Activated T-helper 17 cell treated with anti-CD3 and anti-CD28 coated beads, Interleukin-2, amount 50 U/mL, for 72 hours (primary cell): ENCODE data around the gene CRY2. TPM values are rescaled to one million over a fixed set of nuclear protein-coding genes. Genes with fewer than 3 reads are reported as not detected.
A peak's percentile ranks its signal among the peaks of the same experiment; 100 is the strongest.
"Not testable (repeated sequence)": the region's sequence is repeated elsewhere in the genome, so short reads cannot be mapped to it uniquely, and the experiment has no call there.

ENCODE experiments used
- ATAC-seq: fragments of 150-1000 bp; cut with Tn5 transposase; replicated peaks from 2 replicates; pipeline ENCODE4 v1.10.0; 2021; ENCODE audit warnings: mild to moderate bottlenecking, moderate library complexity
- H3K27ac Mint-ChIP-seq: one replicate; pipeline ENCODE4 v1.8.0; 2022; ENCODE audit warnings: mixed read lengths
- H3K27me3 Mint-ChIP-seq: one replicate; pipeline ENCODE4 v1.8.0; 2022; ENCODE audit warnings: mixed read lengths
- H3K36me3 Mint-ChIP-seq: one replicate; pipeline ENCODE4 v1.8.0; 2022; ENCODE audit warnings: low read depth, mild to moderate bottlenecking, mixed read lengths
- H3K4me1 Mint-ChIP-seq: one replicate; pipeline ENCODE4 v1.8.0; 2022; ENCODE audit warnings: mixed read lengths
- H3K4me3 Mint-ChIP-seq: one replicate; pipeline ENCODE4 v1.8.0; 2022; ENCODE audit warnings: mild to moderate bottlenecking, mixed read lengths
- H3K9me3 Mint-ChIP-seq: one replicate; pipeline ENCODE4 v1.8.0; 2022; ENCODE audit warnings: mixed read lengths
- total RNA-seq, 2 donors: library from RNA; stranded (reverse); gene quantifications; one replicate each; pipeline ENCODE4 v1.2.3, GENCODE V29; 2022

CRY2 gene
- total RNA-seq, 2 donors from 2014 or later: 12.3 to 25.4 TPM

DNA sequence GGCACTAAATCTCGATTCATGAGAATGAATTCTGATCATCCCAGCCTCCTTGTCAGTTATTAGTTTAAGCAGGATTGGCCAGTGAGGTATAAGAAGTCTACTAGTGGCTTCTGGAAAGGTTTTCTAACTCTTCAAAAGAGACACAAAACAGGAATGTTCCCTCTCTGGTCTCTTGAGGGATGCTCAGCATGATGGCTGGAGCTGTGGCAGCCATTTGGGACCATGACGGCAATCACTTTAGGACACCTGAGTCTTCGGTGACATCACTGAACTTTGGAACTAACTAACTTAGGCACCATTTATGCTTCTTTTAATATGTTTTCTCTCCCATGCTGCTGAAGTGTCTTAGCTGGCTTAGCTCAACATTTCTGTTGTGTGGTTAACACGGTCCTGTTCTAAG lies 20.2 kb upstream of the CRY2 start:
- Mint-ChIP-seq H3K4me1 (no peaks in the 10 kb centered on the region), H3K4me3 (no peak overlapping the region), H3K27me3 (no peaks in the 10 kb centered on the region), H3K27ac (no peak overlapping the region), H3K36me3 (no peaks in the 10 kb centered on the region), H3K9me3 (no peaks in the 10 kb centered on the region)
- ATAC-seq: no peak

DNA sequence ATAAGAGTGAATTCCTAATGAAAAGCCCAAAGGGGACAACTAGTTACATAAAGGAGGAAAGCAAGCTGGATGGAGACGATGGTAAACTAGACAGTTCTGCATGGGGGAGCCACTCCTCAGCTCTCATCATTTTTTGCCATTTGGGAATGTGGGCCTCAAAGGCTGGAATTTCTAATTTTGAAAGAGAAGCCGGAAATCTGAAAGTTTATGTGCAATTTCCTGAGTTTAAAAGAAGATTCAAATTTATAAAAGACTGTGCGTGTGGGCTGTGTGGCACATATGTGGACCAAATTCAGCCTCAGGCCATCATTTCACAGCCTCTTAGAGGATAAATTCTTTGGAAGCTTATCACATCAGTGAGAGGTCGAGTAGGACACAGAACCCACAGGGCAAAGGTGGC lies 18.3 kb upstream of the CRY2 start:
- Mint-ChIP-seq H3K36me3 (no peaks in the 10 kb centered on the region), H3K4me1 (peaks cover 5% of the 10 kb centered on the region), H3K27ac (no peak overlapping the region), H3K4me3 (no peak overlapping the region), H3K9me3 (no peaks in the 10 kb centered on the region), H3K27me3 (no peaks in the 10 kb centered on the region)
- no peak for ATAC-seq

DNA sequence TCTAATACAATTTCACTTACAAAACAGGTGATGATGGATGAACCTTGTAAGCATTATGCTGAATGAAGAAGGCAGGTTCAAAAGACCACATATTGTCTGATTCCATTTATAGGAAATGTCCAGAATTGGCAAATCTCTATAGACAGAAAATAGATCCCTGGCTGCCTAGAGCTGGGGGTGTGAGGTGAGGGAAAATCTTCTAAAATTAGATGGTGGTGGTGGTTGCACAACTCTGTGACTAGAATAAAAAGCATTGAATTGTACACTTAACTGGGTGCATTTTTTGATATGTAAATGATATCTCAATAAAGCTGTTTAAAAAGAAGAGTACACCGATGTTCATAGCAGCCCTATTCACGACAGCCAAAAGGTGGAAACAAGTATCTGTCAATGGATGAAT lies 16.7 kb upstream of the CRY2 start:
- Mint-ChIP-seq H3K27me3 (no peaks in the 10 kb centered on the region), H3K4me1 (peaks cover 11% of the 10 kb centered on the region), H3K27ac (no peak overlapping the region), H3K4me3 (no peak overlapping the region), H3K36me3 (no peaks in the 10 kb centered on the region), H3K9me3 (no peaks in the 10 kb centered on the region)
- no peak for ATAC-seq

DNA sequence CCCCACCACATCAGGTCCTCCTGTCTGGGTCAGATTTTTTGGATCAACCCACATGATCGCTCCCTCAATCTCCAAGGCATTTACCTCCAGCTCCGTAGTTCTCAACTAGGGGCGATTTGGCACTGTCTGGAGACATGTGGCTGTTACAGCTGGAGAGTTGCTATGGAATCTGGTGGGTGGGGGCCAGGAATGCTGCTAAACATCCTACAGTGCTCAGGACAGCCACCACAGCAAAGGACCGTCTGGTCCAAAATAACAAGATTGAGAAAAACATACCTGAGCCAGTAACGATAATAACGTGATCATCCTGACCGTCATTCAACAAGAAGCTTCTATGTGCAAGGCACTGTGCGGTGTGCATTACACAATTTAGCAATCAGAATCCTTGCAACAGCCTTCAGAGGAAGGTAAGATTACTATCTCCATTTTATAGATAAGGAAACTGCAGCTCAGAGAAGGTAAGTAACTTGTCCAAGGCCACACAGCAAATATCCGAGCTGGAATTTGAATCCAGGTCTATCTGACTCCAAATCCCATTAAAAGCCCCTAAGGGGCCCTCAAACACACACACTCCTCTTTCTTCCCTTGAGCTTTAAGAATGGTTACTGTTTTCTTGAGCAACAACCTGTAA lies 14.3 kb upstream of the CRY2 start:
- no peaks in the 10 kb centered on the region for H3K27me3 Mint-ChIP-seq
- H3K9me3 Mint-ChIP-seq: no peaks in the 10 kb centered on the region
- no peak overlapping the region for H3K27ac Mint-ChIP-seq
- no peak for ATAC-seq
- H3K4me1 Mint-ChIP-seq: peaks cover 11% of the 10 kb centered on the region
- H3K36me3 Mint-ChIP-seq: no peaks in the 10 kb centered on the region
- H3K4me3 Mint-ChIP-seq: no peak overlapping the region

DNA sequence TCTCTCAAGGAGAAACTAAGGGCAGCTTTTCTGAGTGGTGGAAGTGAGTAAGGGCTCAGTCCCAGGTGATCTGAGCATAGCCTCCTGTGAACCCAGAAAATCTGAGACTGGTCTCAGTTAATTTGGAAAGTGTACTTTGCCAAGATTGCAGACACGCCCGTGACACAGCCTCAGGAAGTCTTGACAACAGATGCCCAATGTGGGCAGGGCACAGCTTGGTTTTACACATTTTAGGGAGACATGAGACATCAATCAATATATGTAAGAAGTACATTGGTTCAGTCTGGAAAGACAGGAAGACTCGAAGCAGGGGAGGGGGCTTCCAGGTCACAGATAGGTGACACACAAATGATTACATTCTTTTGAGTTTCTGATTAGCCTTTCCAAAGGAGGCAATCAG lies 13.5 kb upstream of the CRY2 start:
- H3K27me3 Mint-ChIP-seq: no peaks in the 10 kb centered on the region
- ATAC-seq: peak; percentile 18
- no peaks in the 10 kb centered on the region for H3K36me3 Mint-ChIP-seq
- no peaks in the 10 kb centered on the region for H3K9me3 Mint-ChIP-seq
- peak overlapping the region; percentile 42 for H3K4me3 Mint-ChIP-seq
- peaks cover 11% of the 10 kb centered on the region for H3K4me1 Mint-ChIP-seq
- H3K27ac Mint-ChIP-seq: peak overlapping the region; percentile 28

DNA sequence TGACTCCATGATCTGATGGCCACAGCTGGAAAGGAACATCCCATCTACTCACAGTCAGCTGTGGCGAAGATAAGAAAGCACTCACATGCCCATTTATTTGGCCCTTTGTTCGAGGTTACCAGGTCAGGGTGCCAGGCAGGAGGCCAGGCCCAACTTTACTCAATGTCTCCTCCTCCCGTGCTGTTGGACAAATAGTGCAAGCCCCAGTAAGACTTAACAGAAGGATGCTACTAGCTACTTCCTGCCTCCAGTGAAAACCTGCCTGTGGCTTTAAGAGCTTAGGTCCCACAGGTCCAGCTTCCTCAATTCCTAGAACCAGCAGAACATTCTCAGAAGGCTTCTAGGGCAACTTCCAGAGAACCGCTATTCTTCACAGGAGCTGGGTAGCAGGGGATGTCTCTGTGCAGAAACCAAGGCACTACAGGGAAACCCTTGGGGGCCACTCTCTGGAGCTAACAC lies 12.9 kb upstream of the CRY2 start:
- peak overlapping the region; percentile 28 for H3K27ac Mint-ChIP-seq
- H3K36me3 Mint-ChIP-seq: no peaks in the 10 kb centered on the region
- no peaks in the 10 kb centered on the region for H3K9me3 Mint-ChIP-seq
- ATAC-seq: peak; percentile 77
- H3K4me1 Mint-ChIP-seq: peaks cover 11% of the 10 kb centered on the region
- H3K27me3 Mint-ChIP-seq: no peaks in the 10 kb centered on the region
- peak overlapping the region; percentile 42 for H3K4me3 Mint-ChIP-seq

DNA sequence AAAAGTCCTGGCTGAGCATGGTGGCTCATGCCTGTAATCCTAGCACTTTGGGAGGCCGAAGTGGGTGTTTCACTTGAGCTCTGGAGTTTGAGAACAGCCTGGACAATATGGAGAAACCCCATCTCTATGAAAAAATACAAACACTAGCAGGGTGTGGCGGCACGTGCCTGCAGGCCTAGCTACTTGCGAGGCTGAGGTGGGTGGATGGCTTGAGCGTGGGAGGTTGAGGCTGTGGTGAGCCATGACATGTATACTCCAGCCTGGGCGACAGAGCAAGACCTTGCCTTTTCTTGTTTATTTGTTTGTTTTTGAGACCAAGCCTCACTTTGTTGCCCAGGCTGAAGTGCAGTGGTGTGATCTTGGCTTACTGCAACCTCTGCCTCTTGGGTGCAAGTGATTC lies 8.1 kb upstream of the CRY2 start:
- no peaks in the 10 kb centered on the region for H3K27me3 Mint-ChIP-seq
- H3K9me3 Mint-ChIP-seq: no peaks in the 10 kb centered on the region
- peaks cover 9% of the 10 kb centered on the region for H3K4me1 Mint-ChIP-seq
- no peak overlapping the region for H3K27ac Mint-ChIP-seq
- H3K36me3 Mint-ChIP-seq: no peaks in the 10 kb centered on the region
- ATAC-seq: no peak
- H3K4me3 Mint-ChIP-seq: no peak overlapping the region

DNA sequence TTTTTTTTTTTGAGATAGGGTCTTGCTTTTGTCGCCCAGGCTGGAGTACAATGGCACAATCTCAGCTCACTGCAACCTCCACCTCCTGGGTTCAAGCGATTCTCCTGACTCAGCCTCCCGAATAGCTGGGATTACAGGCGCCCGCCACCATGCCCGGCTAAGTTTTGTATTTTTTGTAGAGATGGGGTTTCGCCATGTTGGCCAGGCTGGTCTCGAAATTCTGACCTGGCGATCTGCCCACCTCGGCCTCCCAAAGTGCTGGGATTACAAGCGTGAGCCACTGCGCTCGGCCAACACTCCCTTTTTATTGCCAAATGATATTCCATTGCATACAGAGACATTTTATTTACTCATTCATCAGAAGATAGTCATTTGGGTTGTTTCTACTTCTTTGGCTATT lies 7.0 kb upstream of the CRY2 start:
- not testable (repeated sequence) for H3K36me3 Mint-ChIP-seq, H3K4me1 Mint-ChIP-seq, H3K9me3 Mint-ChIP-seq, H3K27me3 Mint-ChIP-seq, ATAC-seq, H3K27ac Mint-ChIP-seq, H3K4me3 Mint-ChIP-seq

DNA sequence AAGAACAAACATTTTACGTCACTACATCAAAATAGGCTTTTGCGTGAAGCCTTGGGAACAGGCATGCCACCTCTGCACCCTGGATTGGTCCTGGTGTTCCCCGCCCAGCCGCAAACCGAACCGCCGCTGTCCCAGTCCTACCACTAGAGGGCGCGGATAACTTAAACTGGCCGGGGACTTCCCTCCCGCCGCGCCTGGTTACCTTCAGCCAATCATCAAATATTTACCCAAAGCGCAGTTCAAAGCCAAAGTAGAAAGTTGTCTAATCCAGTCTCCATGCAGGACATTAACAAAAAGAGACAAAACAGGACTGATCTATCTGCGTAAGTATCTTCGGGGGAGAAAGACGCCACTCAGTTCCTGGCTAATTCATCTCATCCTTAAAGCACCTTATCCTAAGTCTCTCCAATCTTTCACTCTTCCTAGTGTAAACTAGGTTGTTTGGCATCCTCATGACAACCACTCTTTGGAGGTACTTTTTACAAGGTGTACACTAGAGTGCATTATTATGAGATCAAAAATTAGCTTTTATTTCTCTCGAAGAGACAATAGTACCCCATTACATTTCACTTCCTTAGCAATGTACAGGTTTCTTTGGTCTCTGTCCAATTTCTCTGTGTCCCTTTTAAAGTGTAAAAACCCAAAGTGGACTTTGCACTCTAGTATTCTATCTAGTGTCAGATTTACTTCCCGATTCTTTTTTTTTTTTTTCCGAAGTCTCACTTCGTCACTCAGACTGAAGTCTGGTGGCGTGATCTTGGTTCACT lies 3.9 kb upstream of the CRY2 start:
- ATAC-seq: peak; percentile 37
- no peaks in the 10 kb centered on the region for H3K27me3 Mint-ChIP-seq
- H3K4me3 Mint-ChIP-seq: peak overlapping the region; percentile 58
- H3K4me1 Mint-ChIP-seq: peaks cover 14% of the 10 kb centered on the region
- no peaks in the 10 kb centered on the region for H3K9me3 Mint-ChIP-seq
- H3K36me3 Mint-ChIP-seq: no peaks in the 10 kb centered on the region
- peak overlapping the region; percentile 86 for H3K27ac Mint-ChIP-seq

DNA sequence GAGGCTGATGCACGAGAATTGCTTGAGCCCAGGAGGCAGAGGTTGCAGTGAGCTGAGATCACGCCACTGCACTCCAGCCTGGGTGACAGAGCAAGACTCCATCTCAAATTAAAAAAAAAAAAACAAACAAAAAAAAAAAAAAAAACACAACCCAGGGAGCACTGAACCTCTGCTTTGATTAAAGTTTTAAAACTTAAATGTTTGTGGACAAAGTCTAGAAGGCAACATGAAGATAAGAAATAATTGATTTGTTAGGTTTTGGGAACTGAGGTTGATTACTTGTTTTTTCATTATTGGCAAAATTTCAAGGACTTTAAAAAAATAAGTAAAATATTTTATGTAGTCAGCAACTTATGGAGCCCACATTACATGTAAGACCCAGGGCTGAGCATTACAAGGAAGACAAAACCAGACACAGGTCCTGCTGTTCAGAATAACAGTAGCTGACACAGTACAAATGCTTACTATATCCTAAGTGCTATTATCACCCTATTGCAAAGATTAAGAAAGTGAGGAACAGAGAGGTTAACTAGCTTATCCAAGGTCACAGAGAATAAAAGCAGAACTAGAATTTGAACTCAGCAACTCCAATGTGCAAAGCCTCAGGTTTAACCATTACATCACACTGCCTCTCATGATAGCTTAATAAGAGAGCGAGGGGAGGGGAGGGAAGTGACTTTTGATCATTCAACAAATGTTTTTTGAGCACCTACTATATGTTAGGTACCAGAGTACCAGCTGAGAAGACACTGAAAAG lies 2.3 kb upstream of the CRY2 start:
- Mint-ChIP-seq H3K36me3 (peaks cover under 1% of the 10 kb centered on the region), H3K4me3 (peak overlapping the region; percentile 82), H3K27me3 (no peaks in the 10 kb centered on the region), H3K27ac (no peak overlapping the region), H3K9me3 (no peaks in the 10 kb centered on the region), H3K4me1 (peaks cover 15% of the 10 kb centered on the region)
- ATAC-seq: no peak

DNA sequence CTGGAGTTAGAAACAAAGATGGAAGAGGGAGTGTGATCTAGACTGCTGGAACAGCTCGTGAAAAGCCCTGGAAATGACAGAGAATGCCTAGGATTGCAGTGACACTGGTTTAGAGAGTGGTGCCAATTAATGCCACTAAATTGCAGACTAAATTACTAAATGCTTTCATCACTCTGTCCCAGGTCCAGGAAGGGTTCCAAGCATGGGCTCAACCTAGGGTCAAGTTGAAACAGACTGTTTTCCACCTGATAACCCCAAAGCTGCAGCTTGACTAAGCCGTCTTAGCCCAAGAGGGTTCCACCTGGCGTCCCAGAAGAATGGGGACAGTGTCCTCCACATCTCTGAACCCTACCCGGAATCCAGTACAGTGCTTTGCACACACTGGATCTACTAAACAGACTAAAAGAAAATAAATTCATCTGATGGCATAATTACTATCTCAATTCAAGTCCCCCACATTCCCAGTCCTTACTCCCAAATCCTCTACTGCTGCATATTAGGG lies 1.1 kb upstream of the CRY2 start:
- Mint-ChIP-seq H3K36me3 (peaks cover 10% of the 10 kb centered on the region), H3K4me3 (peak overlapping the region; percentile 82), H3K27me3 (no peaks in the 10 kb centered on the region), H3K4me1 (peaks cover 22% of the 10 kb centered on the region), H3K9me3 (no peaks in the 10 kb centered on the region), H3K27ac (peak overlapping the region; percentile 93)
- no peak for ATAC-seq

DNA sequence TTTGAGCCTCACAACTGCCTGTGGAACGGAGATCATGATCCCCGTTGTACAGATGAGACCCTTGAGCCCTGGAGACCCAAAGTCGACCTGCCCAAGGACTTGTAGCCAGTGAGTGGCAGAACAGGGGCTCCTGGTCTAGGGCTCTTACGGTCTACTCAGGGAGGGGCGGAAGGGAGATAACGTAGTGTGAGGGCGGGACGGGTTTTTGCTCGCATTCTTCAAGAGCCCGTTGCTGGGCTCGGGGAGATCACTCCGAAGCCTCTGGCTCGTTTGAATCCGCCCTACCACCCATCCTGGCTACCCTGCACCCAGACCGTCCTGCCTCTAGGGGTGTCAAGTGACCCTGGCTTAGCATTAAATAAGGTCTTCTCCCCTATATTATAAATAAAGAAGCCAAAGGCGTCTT lies 639 bp downstream of the CRY2 start:
- Mint-ChIP-seq H3K27ac (peak overlapping the region; percentile 25), H3K9me3 (no peaks in the 10 kb centered on the region), H3K4me3 (peak overlapping the region; percentile 82), H3K36me3 (peaks cover 10% of the 10 kb centered on the region), H3K27me3 (no peaks in the 10 kb centered on the region), H3K4me1 (peaks cover 22% of the 10 kb centered on the region)
- peak; percentile 11 for ATAC-seq

DNA sequence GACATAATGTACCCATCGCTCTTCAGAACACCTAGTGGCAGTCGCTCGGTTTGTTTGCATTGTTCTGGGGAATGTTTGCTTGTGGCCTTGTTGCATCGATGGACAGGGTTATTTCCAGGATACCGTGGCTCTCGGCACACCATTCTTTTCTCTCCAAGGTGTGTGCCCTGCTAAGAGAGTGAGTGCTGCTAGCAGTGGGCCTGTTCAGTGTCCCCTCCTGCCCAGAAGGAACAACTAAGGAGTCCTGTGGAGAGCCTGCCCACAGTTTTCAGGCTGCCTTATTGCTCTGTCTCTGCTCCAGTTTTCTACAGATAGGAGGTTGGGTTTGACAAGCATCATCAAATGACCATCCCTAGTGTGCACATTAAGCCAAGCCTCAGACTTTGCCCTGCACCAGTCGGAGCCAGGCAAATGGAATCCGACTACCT lies 1.4 kb downstream of the CRY2 start:
- H3K36me3 Mint-ChIP-seq: peaks cover 10% of the 10 kb centered on the region
- peak overlapping the region; percentile 82 for H3K4me3 Mint-ChIP-seq
- H3K27me3 Mint-ChIP-seq: no peaks in the 10 kb centered on the region
- peaks cover 16% of the 10 kb centered on the region for H3K4me1 Mint-ChIP-seq
- no peak for ATAC-seq
- H3K9me3 Mint-ChIP-seq: no peaks in the 10 kb centered on the region
- no peak overlapping the region for H3K27ac Mint-ChIP-seq

DNA sequence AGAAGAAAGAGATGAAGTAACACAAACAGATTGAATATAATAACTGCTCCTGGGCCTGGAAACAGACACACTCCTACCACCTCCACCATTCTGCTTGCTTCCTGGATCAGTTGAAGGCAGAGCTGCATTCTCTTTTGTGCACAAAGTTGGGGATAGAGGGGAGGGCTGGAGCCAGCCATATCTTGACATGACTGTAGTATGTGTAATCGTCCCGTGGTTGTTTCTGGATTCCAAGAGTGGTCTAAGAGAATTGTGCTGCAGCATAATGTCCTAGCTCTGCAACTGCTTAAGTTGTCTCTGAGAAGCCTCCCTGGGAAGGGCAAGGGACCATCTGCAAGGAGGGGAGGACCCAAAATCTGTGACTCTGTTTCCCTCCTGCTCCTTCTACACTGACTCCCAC lies 3.2 kb downstream of the CRY2 start:
- Mint-ChIP-seq H3K27me3 (no peaks in the 10 kb centered on the region), H3K36me3 (peaks cover 14% of the 10 kb centered on the region), H3K4me3 (peak overlapping the region; percentile 25), H3K27ac (no peak overlapping the region), H3K4me1 (peaks cover 16% of the 10 kb centered on the region), H3K9me3 (no peaks in the 10 kb centered on the region)
- no peak for ATAC-seq
